Transverse colon (tissue), 4 donors: ENCODE data around the gene C19orf25. TPM values are rescaled to one million over a fixed set of nuclear protein-coding genes. Genes with fewer than 3 reads are reported as not detected.
"Not testable (repeated sequence)": the region's sequence is repeated elsewhere in the genome, so short reads cannot be mapped to it uniquely, and the experiment has no call there.

ENCODE experiments used
- DNase-seq: peaks from one replicate; pipeline ENCODE4 v3.0.0-alpha.2; 2019
- H3K27ac ChIP-seq, 4 donors: fragments of 200-600 bp; sonication (generic); 2 replicates each; pipeline ENCODE4 v1.5.1; 2016 to 2018; ENCODE audit warnings: inconsistent platforms in 4 of 4
- H3K27me3 ChIP-seq: fragments of 200-600 bp; sonication (generic); 2 replicates; pipeline ENCODE4 v1.5.1; 2017; ENCODE audit warnings: inconsistent platforms
- H3K36me3 ChIP-seq, 4 donors: fragments of 200-600 bp; sonication (generic); 2 replicates each; pipeline ENCODE4 v1.5.1; 2017 to 2019; ENCODE audit warnings: inconsistent platforms in 4 of 4
- H3K4me1 ChIP-seq, 4 donors: fragments of 200-600 bp; sonication (generic); 2 replicates each; pipeline ENCODE4 v1.5.1; 2017 to 2020; ENCODE audit warnings: inconsistent platforms in 4 of 4
- H3K4me3 ChIP-seq, 4 donors: fragments of 200-600 bp; sonication (generic); 1 replicate in 1 of 4; 2 replicates in 3 of 4; pipeline versions ENCODE4 v1.5.1 to v1.6.1; 2017 to 2019; ENCODE audit warnings: inconsistent platforms in 4 of 4
- H3K9me3 ChIP-seq, 2 donors: fragments of 200-600 bp; sonication (generic); 2 replicates each; pipeline ENCODE4 v1.5.1; 2017 to 2019; ENCODE audit warnings: inconsistent platforms in 2 of 2
- CTCF ChIP-seq, 5 experiments: fragments of 200-600 bp in 3 of 5; fragments of 450-650 bp in 2 of 5; sonication (generic) in 3 of 5; IDR thresholded peaks; 1 replicate in 2 of 5; 2 replicates in 3 of 5; pipeline ENCODE4 v1.5.1; 2016 to 2017; ENCODE audit warnings: antibody characterized with exemption in 5 of 5, inconsistent platforms in 3 of 5, mild to moderate bottlenecking in 2 of 5, moderate library complexity in 1 of 5
- EP300 ChIP-seq: sonication (generic); formaldehyde crosslinking; IDR thresholded peaks from one replicate; pipeline ENCODE4 v1.6.1; 2017; ENCODE audit warnings: antibody characterized with exemption, low read depth
- POLR2A ChIP-seq: fragments of 450-650 bp; IDR thresholded peaks from one replicate; pipeline ENCODE4 v1.6.1; 2016; ENCODE audit warnings: antibody characterized with exemption, mild to moderate bottlenecking, moderate library complexity
- POLR2AphosphoS5 ChIP-seq, 3 donors: sonication (generic); formaldehyde crosslinking; IDR thresholded peaks; one replicate each; pipeline ENCODE4 v1.6.1; 2016; ENCODE audit warnings: antibody characterized with exemption in 3 of 3
- WGBS, 2 donors: methylation state at CpG; one replicate each; pipeline ENCODE4 v1.1.5; 2018; ENCODE audit warnings: low coverage in 1 of 2; 5-methylcytosine and 5-hydroxymethylcytosine counted together
- in situ Hi-C, 4 donors: fragments of 200-750 bp; cut with MboI; loops; one replicate each; pipeline versions ENCODE4 v1.15.0 to v1.15.1; 2017; ENCODE audit warnings: low sequenced_read_pairs in 3 of 4, low pct_ligation_motif_present in 1 of 4, low pct_unique_long_range_greater_than_20kb in 1 of 4
- intact Hi-C: fragments of 100-400 bp; cut with DNase I; formaldehyde crosslinking; loops from one replicate; pipeline ENCODE4 v1.15.1; 2023; ENCODE audit warnings: low total_unique reads
- total RNA-seq, 4 donors: library from RNA; depleted of rRNA; stranded (reverse); fragments of >200 nt; gene quantifications; one replicate each; pipeline ENCODE4 v1.1.0, GENCODE V29; 2016

C19orf25 gene
- total RNA-seq, 4 donors from 2014 or later = 36.2 to 89.2 (median 46.0) TPM

- peaks cover 48% of the 10 kb centered on the region for H3K27me3 ChIP-seq
- in situ Hi-C loops = no loop called here
- 17 to 45% methylated on average over 2 to 18 of the region's 23 CpGs for WGBS, 2 donors
- DNase-seq = no peak
- TF ChIP-seq POLR2AphosphoS5 (IDR thresholded peaks at IDR 0.05) (no peak), POLR2A (no peak), EP300 (no peak), CTCF (IDR thresholded peaks at IDR 0.05) (no peak)
- no peak overlapping the region for H3K4me3 ChIP-seq
- intact Hi-C loops = no loop called here
- no peaks in the 10 kb centered on the region for H3K36me3 ChIP-seq
- H3K27ac ChIP-seq = no peak overlapping the region
- H3K4me1 ChIP-seq = peaks cover 0 to 17% (median 9%) of the 10 kb centered on the region in 4 donors
- H3K9me3 ChIP-seq = no peaks in the 10 kb centered on the region
Observed at GRCh38 chr19:1503925-1504773, 25.1 kb upstream of the C19orf25 start.

- Histone ChIP-seq H3K9me3 (no peaks in the 10 kb centered on the region), H3K27me3 (peaks cover 48% of the 10 kb centered on the region), H3K27ac (no peak overlapping the region), H3K4me3 (no peak overlapping the region), H3K36me3 (no peaks in the 10 kb centered on the region), H3K4me1 (peaks cover 0 to 15% (median 9%) of the 10 kb centered on the region in 4 donors)
- in situ Hi-C loops (no loop called here), intact Hi-C loops (no loop called here)
- no peak for TF ChIP-seq POLR2AphosphoS5 (IDR thresholded peaks at IDR 0.05)
- TF ChIP-seq CTCF (IDR thresholded peaks at IDR 0.05) = peak; percentile 51 to 81 (median 76)
- DNase-seq = peak; percentile 60
- 8% methylated on average over 40 of the region's 49 CpGs; no CpG with 5 or more reads in 1 of the 2 donors for WGBS, 2 donors
Observed at GRCh38 chr19:1503089-1503924, 24.3 kb upstream of the C19orf25 start.

- H3K36me3 ChIP-seq = no peaks in the 10 kb centered on the region
- no peak for TF ChIP-seq CTCF (IDR thresholded peaks at IDR 0.05)
- no peak for TF ChIP-seq EP300
- TF ChIP-seq POLR2AphosphoS5 (IDR thresholded peaks at IDR 0.05) = no peak
- TF ChIP-seq POLR2A = no peak
- in situ Hi-C loops = no loop called here
- H3K27me3 ChIP-seq = peaks cover 55% of the 10 kb centered on the region
- no peaks in the 10 kb centered on the region for H3K9me3 ChIP-seq
- intact Hi-C loops = no loop called here
- DNase-seq = no peak
- 47 to 79% methylated on average over 4 to 14 of the region's 14 CpGs for WGBS, 2 donors
- no peak overlapping the region for H3K27ac ChIP-seq
- peaks cover 0 to 13% (median 7%) of the 10 kb centered on the region in 4 donors for H3K4me1 ChIP-seq
- H3K4me3 ChIP-seq = no peak overlapping the region
Observed at GRCh38 chr19:1502433-1503088, 23.5 kb upstream of the C19orf25 start.

GRCh38 chr19:1501200-1501595 is 22.2 kb upstream of the C19orf25 start:
- no peaks in the 10 kb centered on the region for H3K9me3 ChIP-seq
- no peaks in the 10 kb centered on the region for H3K36me3 ChIP-seq
- 54% methylated on average over 9 of the region's 9 CpGs; no CpG with 5 or more reads in 1 of the 2 donors for WGBS, 2 donors
- H3K27ac ChIP-seq = no peak overlapping the region
- DNase-seq = no peak
- no peak overlapping the region for H3K4me3 ChIP-seq
- intact Hi-C loops = no loop called here
- in situ Hi-C loops = no loop called here
- TF ChIP-seq CTCF (IDR thresholded peaks at IDR 0.05) = no peak
- peaks cover 67% of the 10 kb centered on the region for H3K27me3 ChIP-seq
- peaks cover 0 to 10% (median 5%) of the 10 kb centered on the region in 4 donors for H3K4me1 ChIP-seq

GRCh38 chr19:1499231-1499630 is 20.2 kb upstream of the C19orf25 start:
- H3K4me3 ChIP-seq, in situ Hi-C loops, H3K36me3 ChIP-seq, DNase-seq, H3K9me3 ChIP-seq, intact Hi-C loops, H3K27ac ChIP-seq: not testable (repeated sequence)
- Histone ChIP-seq H3K27me3 (peaks cover 60% of the 10 kb centered on the region), H3K4me1 (peaks cover 0 to 10% (median 5%) of the 10 kb centered on the region in 4 donors)
- WGBS, 2 donors = no CpG with 5 or more reads among the region's 34 CpGs
